CD8-positive, alpha-beta memory T cell (primary cell): ENCODE measurements around the gene CD70. TPM values are rescaled to one million over a fixed set of nuclear protein-coding genes. Genes with fewer than 3 reads are reported as not detected.

Experiments used
- CTCF ChIA-PET: fragments of 350-600 bp; sonication (Branson Sonifier 250); formaldehyde crosslinking; loops from one replicate; lab custom pipeline; 2021; ENCODE audit warnings: antibody characterized with exemption; lab: Charles Lee
- POLR2A ChIA-PET: fragments of 350-600 bp; sonication (Branson Sonifier 250); formaldehyde crosslinking; loops from one replicate; lab custom pipeline; 2021; ENCODE audit warnings: antibody characterized with exemption; lab: Charles Lee
- DNase-seq, 5 donors: peaks; one replicate each; pipeline versions ENCODE4 v3.0.0 to v3.0.0-alpha.2; 2020 to 2022; ENCODE audit warnings: mixed read lengths in 1 of 5
- H3K27ac ChIP-seq: one replicate; pipeline ENCODE4 v1.7.0; 2013; ENCODE audit warnings: low read depth, mild to moderate bottlenecking, low read length, moderate library complexity
- H3K27me3 ChIP-seq: 2 replicates; pipeline ENCODE4 v1.7.0; 2013; ENCODE audit warnings: low read length, mild to moderate bottlenecking; ENCODE audit not compliant: insufficient read depth, poor library complexity, severe bottlenecking
- H3K36me3 ChIP-seq: 2 replicates; pipeline ENCODE4 v1.7.0; 2013; ENCODE audit warnings: mild to moderate bottlenecking, low read length, moderate library complexity; ENCODE audit not compliant: insufficient read depth
- H3K4me1 ChIP-seq: 2 replicates; pipeline ENCODE4 v1.7.0; 2013; ENCODE audit warnings: mild to moderate bottlenecking, low read length, moderate library complexity; ENCODE audit not compliant: insufficient read depth
- H3K4me3 ChIP-seq: 2 replicates; pipeline ENCODE4 v1.7.0; 2013; ENCODE audit warnings: mild to moderate bottlenecking, low read length
- H3K9me3 ChIP-seq: 2 replicates; pipeline ENCODE4 v1.7.0; 2013; ENCODE audit warnings: mild to moderate bottlenecking, low read length
- H3K27ac Mint-ChIP-seq, 8 donors: one replicate each; pipeline ENCODE4 v1.8.0; 2020 to 2021; ENCODE audit warnings: mixed read lengths in 8 of 8, mild to moderate bottlenecking in 6 of 8, inconsistent platforms in 3 of 8, moderate library complexity in 3 of 8
- H3K27me3 Mint-ChIP-seq, 2 donors: one replicate each; pipeline ENCODE4 v1.8.0; 2020 to 2021; ENCODE audit warnings: mixed read lengths in 2 of 2, mild to moderate bottlenecking in 1 of 2, moderate library complexity in 1 of 2
- H3K36me3 Mint-ChIP-seq, 3 donors: one replicate each; pipeline ENCODE4 v1.8.0; 2020 to 2021; ENCODE audit warnings: mixed read lengths in 3 of 3, inconsistent platforms in 1 of 3, mild to moderate bottlenecking in 1 of 3
- H3K4me1 Mint-ChIP-seq, 3 donors: one replicate each; pipeline ENCODE4 v1.8.0; 2020 to 2021; ENCODE audit warnings: mixed read lengths in 3 of 3, inconsistent platforms in 1 of 3, mild to moderate bottlenecking in 1 of 3
- H3K4me3 Mint-ChIP-seq, 7 donors: one replicate each; pipeline ENCODE4 v1.8.0; 2020 to 2021; ENCODE audit warnings: mixed read lengths in 7 of 7, mild to moderate bottlenecking in 6 of 7, moderate library complexity in 4 of 7, inconsistent platforms in 2 of 7
- H3K9me3 Mint-ChIP-seq, 5 donors: one replicate each; pipeline ENCODE4 v1.8.0; 2020 to 2022; ENCODE audit warnings: mixed read lengths in 5 of 5, mild to moderate bottlenecking in 3 of 5, moderate library complexity in 2 of 5, inconsistent platforms in 1 of 5
- polyA plus RNA-seq: library from polyadenylated mRNA; unstranded; fragments of 300-500 nt; fragmentation: Illumina TruSeq; gene quantifications from one replicate; pipeline ENCODE4 v1.2.3, GENCODE V29; 2021
- total RNA-seq, 2 experiments: library from RNA; stranded (reverse); gene quantifications; one replicate each; pipeline ENCODE4 v1.2.3, GENCODE V29; 2021

The CD70 gene
- total and polyA plus RNA-seq, 3 experiments from 2014 or later: 4.0 to 70.0 (median 63.1) TPM

- no peaks in the 10 kb centered on the region for H3K27me3 ChIP-seq
- Mint-ChIP-seq H3K4me1 (peaks cover 17 to 34% (median 23%) of the 10 kb centered on the region in 3 donors), H3K36me3 (peaks cover 0 to 4% (median 2%) of the 10 kb centered on the region in 3 donors), H3K9me3 (peaks cover 0 to 1% (median 0%) of the 10 kb centered on the region in 5 donors), H3K27me3 (peaks cover 4 to 8% of the 10 kb centered on the region in 2 donors), H3K4me3 (peak overlapping the region in 1 of 7 donors; percentile 28), H3K27ac (peak overlapping the region in 1 of 8 donors; percentile 55)
- no peaks in the 10 kb centered on the region for H3K36me3 ChIP-seq
- POLR2A ChIA-PET: interaction anchor here (0.5 kb wide), 1 partner anchor 90 kb away, joined by 3 read pairs; no protein-coding TSS in a partner anchor
- no peak for DNase-seq
- peaks cover 21% of the 10 kb centered on the region for H3K4me1 ChIP-seq
- H3K9me3 ChIP-seq: no peaks in the 10 kb centered on the region
- no peak overlapping the region for H3K27ac ChIP-seq
- CTCF ChIA-PET: interaction anchor here (0.8 to 1.1 kb wide), 2 partner anchors 11 to 24 kb away, joined by 3 to 4 read pairs; no protein-coding TSS in a partner anchor
- no peak overlapping the region for H3K4me3 ChIP-seq
Measured at GRCh38 chr19:6540918-6541689, 49.8 kb downstream of the CD70 start.

GRCh38 chr19:6539514-6539913, 51.4 kb downstream of the CD70 start:
- POLR2A ChIA-PET: interaction anchor here (1.0 kb wide), 1 partner anchor 10 kb away, joined by 3 read pairs; no protein-coding TSS in a partner anchor
- no peaks in the 10 kb centered on the region for H3K27me3 ChIP-seq
- peaks cover 27% of the 10 kb centered on the region for H3K4me1 ChIP-seq
- peaks cover 0 to 10% (median 8%) of the 10 kb centered on the region in 3 donors for H3K36me3 Mint-ChIP-seq
- H3K4me3 Mint-ChIP-seq: no peak overlapping the region
- H3K4me3 ChIP-seq: no peak overlapping the region
- H3K27ac ChIP-seq: no peak overlapping the region
- peaks cover 23 to 41% (median 33%) of the 10 kb centered on the region in 3 donors for H3K4me1 Mint-ChIP-seq
- no peaks in the 10 kb centered on the region for H3K9me3 ChIP-seq
- H3K9me3 Mint-ChIP-seq: peaks cover 0 to 2% (median 0%) of the 10 kb centered on the region in 5 donors
- DNase-seq: no peak
- H3K27me3 Mint-ChIP-seq: peaks cover 8 to 11% of the 10 kb centered on the region in 2 donors
- no peaks in the 10 kb centered on the region for H3K36me3 ChIP-seq
- peak overlapping the region in 1 of 8 donors; percentile 92 for H3K27ac Mint-ChIP-seq
- CTCF ChIA-PET: interaction anchor here (1.0 kb wide), 1 partner anchor 12 kb away, joined by 4 read pairs; no protein-coding TSS in a partner anchor

Other genes with a start within 250 kb of the CD70 start
- gene CLPP, start 229.6 kb downstream of the CD70 start, total RNA-seq: 100 to 1,000 TPM; 197 to 201 TPM
- gene CLPP, start 229.6 kb downstream of the CD70 start, polyA plus RNA-seq: 175 TPM
- gene ALKBH7, start 218.4 kb downstream of the CD70 start, total RNA-seq: 10 to 100 TPM; 25.5 to 34.3 TPM
- 82.2 TPM for gene ALKBH7, start 218.4 kb downstream of the CD70 start, polyA plus RNA-seq
- 1 to 10 TPM; 1.6 to 1.8 TPM for gene PSPN, start 215.2 kb downstream of the CD70 start, total RNA-seq
- 0.76 TPM for gene PSPN, start 215.2 kb downstream of the CD70 start, polyA plus RNA-seq
- 10 to 100 TPM; 63.3 to 66.2 TPM for gene GTF2F1, start 198.0 kb downstream of the CD70 start, total RNA-seq
- gene GTF2F1, start 198.0 kb downstream of the CD70 start, polyA plus RNA-seq: 25.2 TPM
- gene KHSRP, start 166.3 kb downstream of the CD70 start, total RNA-seq: 100 to 1,000 TPM; 456 to 459 TPM
- gene KHSRP, start 166.3 kb downstream of the CD70 start, polyA plus RNA-seq: 22.0 TPM
- under 1 TPM; 0.28 to 0.33 TPM for gene SLC25A41, start 157.4 kb downstream of the CD70 start, total RNA-seq
- gene SLC25A41, start 157.4 kb downstream of the CD70 start, polyA plus RNA-seq: not detected
- gene SLC25A23, start 131.4 kb downstream of the CD70 start, total RNA-seq: 10 to 100 TPM; 14.5 to 14.8 TPM
- 19.9 TPM for gene SLC25A23, start 131.4 kb downstream of the CD70 start, polyA plus RNA-seq
- 1 to 10 TPM in 1 of 2 experiments, under 1 TPM in 1; 0.88 to 1.8 TPM for gene CRB3, start 126.9 kb downstream of the CD70 start, total RNA-seq
- 4.1 TPM for gene CRB3, start 126.9 kb downstream of the CD70 start, polyA plus RNA-seq
- gene DENND1C, start 109.4 kb downstream of the CD70 start, total RNA-seq: 10 to 100 TPM; 51.9 to 55.1 TPM
- gene DENND1C, start 109.4 kb downstream of the CD70 start, polyA plus RNA-seq: 93.2 TPM
- gene TUBB4A, start 88.8 kb downstream of the CD70 start, total RNA-seq: 1 to 10 TPM; 7.1 to 8.9 TPM
- 5.9 TPM for gene TUBB4A, start 88.8 kb downstream of the CD70 start, polyA plus RNA-seq
- gene TNFSF9, start 60.1 kb downstream of the CD70 start, total RNA-seq: 10 to 100 TPM; 11.3 to 12.1 TPM
- 4.5 TPM for gene TNFSF9, start 60.1 kb downstream of the CD70 start, polyA plus RNA-seq
- 100 to 1,000 TPM; 111 to 116 TPM for gene TNFSF14, start 79.0 kb upstream of the CD70 start, total RNA-seq
- 30.7 TPM for gene TNFSF14, start 79.0 kb upstream of the CD70 start, polyA plus RNA-seq
- gene C3, start 129.5 kb upstream of the CD70 start, total RNA-seq: 1 to 10 TPM; 1.6 to 1.7 TPM
- gene C3, start 129.5 kb upstream of the CD70 start, polyA plus RNA-seq: not detected
- 10 to 100 TPM; 72.0 to 74.0 TPM for gene GPR108, start 146.4 kb upstream of the CD70 start, total RNA-seq
- gene GPR108, start 146.4 kb upstream of the CD70 start, polyA plus RNA-seq: 108 TPM
- gene TRIP10, start 148.5 kb upstream of the CD70 start, total RNA-seq: 10 to 100 TPM; 44.6 to 47.8 TPM
- gene TRIP10, start 148.5 kb upstream of the CD70 start, polyA plus RNA-seq: 2.0 TPM
- gene SH2D3A, start 176.3 kb upstream of the CD70 start, total RNA-seq: 10 to 100 TPM; 21.3 TPM
- gene SH2D3A, start 176.3 kb upstream of the CD70 start, polyA plus RNA-seq: 40.6 TPM
- 10 to 100 TPM; 51.9 to 52.9 TPM for gene VAV1, start 181.6 kb upstream of the CD70 start, total RNA-seq
- 28.4 TPM for gene VAV1, start 181.6 kb upstream of the CD70 start, polyA plus RNA-seq